ENCODE measurements around the gene HMG20A. TPM values are rescaled to one million over a fixed set of nuclear protein-coding genes. Genes with fewer than 3 reads are reported as not detected.

HMG20A gene
- total and polyA plus RNA-seq, 9 of the 15 experiments (the other 6 are each of a cell fraction or from before 2014, with no cell fraction given), result 25.0 to 68.1 (median 38.9) TPM

DNA sequence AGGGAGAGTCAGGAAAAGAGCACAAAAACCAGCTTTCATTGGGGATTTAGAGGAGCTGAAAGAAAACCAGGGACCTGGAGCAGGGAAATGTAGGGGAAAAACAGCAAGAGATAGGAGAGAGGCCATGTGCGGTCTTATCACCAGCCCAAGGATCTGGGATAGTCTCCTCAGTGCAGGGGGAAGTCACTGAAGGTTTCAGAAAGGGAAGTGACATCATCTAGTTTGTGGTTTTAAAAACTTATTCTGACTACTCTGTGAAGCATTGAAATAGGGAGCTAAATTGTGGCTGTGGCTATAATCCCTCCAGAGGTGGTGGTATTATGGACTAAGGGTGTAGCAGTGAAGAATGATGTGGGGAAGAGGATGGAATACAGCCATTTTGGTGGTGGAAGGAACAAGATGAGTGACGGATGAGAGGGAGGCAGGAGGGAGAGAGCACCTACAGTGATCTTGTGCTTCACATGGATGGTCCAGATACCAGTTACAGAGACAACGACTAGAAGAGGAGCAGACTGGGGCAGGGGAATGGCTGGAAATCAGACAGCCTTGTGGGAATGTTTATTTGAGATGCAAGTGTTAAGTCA, 72.7 kb downstream of the HMG20A start (continued):
- TF ChIP-seq, protein P1, sequence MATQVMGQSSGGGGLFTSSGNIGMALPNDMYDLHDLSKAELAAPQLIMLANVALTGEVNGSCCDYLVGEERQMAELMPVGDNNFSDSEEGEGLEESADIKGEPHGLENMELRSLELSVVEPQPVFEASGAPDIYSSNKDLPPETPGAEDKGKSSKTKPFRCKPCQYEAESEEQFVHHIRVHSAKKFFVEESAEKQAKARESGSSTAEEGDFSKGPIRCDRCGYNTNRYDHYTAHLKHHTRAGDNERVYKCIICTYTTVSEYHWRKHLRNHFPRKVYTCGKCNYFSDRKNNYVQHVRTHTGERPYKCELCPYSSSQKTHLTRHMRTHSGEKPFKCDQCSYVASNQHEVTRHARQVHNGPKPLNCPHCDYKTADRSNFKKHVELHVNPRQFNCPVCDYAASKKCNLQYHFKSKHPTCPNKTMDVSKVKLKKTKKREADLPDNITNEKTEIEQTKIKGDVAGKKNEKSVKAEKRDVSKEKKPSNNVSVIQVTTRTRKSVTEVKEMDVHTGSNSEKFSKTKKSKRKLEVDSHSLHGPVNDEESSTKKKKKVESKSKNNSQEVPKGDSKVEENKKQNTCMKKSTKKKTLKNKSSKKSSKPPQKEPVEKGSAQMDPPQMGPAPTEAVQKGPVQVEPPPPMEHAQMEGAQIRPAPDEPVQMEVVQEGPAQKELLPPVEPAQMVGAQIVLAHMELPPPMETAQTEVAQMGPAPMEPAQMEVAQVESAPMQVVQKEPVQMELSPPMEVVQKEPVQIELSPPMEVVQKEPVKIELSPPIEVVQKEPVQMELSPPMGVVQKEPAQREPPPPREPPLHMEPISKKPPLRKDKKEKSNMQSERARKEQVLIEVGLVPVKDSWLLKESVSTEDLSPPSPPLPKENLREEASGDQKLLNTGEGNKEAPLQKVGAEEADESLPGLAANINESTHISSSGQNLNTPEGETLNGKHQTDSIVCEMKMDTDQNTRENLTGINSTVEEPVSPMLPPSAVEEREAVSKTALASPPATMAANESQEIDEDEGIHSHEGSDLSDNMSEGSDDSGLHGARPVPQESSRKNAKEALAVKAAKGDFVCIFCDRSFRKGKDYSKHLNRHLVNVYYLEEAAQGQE (IDR thresholded peaks at IDR 0.05; ENCODE audit: borderline replicate concordance), result 0 out of 2 replicates have a peak, but pooled peaks have one; percentile 2
- TF ChIP-seq, protein P1 (CRISPR knock-in tag; IDR thresholded peaks at IDR 0.05; ENCODE audit: low read depth), result no peak
- TF ChIP-seq GABPA (tag; conservative IDR thresholded peaks at IDR 0.05; ENCODE audit: low read depth) (peak; percentile 66), CHD4 (IDR thresholded peaks at IDR 0.05; ENCODE audit: insufficient read depth, insufficient replicate concordance, low read depth, low read length, poor library complexity, severe bottlenecking) (no peak), SMARCE1 (IDR thresholded peaks at IDR 0.05) (0 out of 2 replicates have a peak, but pooled peaks have one; percentile 55), MEIS2 (IDR thresholded peaks at IDR 0.05; ENCODE audit: partially characterized antibody) (peak; percentile 34), GTF2F1 (IDR thresholded peaks at IDR 0.05; ENCODE audit: low read depth, low read length) (no peak), FOS (IDR thresholded peaks at IDR 0.05; ENCODE audit: extremely low read depth, insufficient read length) (no peak)
- TF ChIP-seq, protein P2, sequence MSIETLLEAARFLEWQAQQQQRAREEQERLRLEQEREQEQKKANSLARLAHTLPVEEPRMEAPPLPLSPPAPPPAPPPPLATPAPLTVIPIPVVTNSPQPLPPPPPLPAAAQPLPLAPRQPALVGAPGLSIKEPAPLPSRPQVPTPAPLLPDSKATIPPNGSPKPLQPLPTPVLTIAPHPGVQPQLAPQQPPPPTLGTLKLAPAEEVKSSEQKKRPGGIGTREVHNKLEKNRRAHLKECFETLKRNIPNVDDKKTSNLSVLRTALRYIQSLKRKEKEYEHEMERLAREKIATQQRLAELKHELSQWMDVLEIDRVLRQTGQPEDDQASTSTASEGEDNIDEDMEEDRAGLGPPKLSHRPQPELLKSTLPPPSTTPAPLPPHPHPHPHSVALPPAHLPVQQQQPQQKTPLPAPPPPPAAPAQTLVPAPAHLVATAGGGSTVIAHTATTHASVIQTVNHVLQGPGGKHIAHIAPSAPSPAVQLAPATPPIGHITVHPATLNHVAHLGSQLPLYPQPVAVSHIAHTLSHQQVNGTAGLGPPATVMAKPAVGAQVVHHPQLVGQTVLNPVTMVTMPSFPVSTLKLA (conservative IDR thresholded peaks at IDR 0.05), result 0 out of 4 replicates have a peak, but pooled peaks have one; percentile 25 to 47
- TF ChIP-seq, protein P3, sequence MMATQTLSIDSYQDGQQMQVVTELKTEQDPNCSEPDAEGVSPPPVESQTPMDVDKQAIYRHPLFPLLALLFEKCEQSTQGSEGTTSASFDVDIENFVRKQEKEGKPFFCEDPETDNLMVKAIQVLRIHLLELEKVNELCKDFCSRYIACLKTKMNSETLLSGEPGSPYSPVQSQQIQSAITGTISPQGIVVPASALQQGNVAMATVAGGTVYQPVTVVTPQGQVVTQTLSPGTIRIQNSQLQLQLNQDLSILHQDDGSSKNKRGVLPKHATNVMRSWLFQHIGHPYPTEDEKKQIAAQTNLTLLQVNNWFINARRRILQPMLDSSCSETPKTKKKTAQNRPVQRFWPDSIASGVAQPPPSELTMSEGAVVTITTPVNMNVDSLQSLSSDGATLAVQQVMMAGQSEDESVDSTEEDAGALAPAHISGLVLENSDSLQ (IDR thresholded peaks at IDR 0.05), result peak; percentile 67; the same call in 1 of the 2 replicates
